ENCODE measurements around the gene ATP10B.

ATP10B gene

DNA sequence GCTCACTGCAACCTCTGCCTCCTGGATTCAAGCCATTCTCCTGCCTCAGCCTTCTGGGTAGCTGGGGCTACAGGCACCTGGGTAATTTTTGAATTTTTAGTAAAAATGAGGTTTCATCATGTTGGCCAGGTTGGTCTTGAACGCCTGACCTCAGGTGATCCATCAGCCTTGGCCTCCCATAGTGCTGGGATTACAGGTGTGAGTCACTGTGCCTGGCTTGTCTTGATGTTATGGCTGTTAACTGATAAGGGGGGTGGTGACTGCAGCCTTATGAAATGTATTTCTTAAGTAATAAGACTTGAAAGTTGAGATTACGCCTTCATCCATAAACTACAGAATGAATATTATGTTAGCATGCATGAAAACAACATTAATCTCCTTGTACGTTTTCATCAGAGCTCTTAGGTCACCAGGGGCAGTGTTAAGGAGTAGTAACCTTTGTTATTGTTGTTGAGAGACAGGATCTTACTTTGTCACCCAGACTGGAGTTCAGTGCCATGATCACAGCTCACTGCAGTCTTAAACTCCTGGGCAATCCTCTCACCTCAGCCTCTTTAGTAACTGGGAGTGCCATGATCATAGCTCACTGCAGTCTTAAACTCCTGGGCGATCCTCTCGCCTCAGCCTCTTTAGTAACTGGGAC, 148.3 kb downstream of the ATP10B start:
- no peak for TF ChIP-seq CTCF (IDR thresholded peaks at IDR 0.05; ENCODE audit: low read depth, low read length, missing control alignments)

DNA sequence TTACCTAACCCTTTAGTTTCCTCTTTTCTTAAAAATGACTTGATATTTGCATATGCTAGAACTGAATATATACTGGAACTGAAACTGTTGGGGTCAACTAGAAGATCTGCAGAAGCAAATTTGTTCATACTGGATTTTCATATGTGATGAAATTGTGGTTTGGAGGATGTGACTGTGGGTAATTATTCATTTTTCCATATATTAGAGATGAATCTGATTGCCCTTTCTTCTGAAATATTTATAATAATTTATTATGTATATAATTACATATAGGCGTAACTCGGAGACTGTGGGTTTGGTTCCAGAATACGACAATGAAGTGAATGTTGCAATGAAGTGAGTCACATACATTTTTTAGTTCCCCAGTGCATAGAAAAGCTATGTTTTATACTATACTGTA, 149.1 kb downstream of the ATP10B start:
- TF ChIP-seq CTCF (IDR thresholded peaks at IDR 0.05; ENCODE audit: low read depth, low read length, missing control alignments): no peak
- no peak overlapping the region for H3K4me3 ChIP-seq (replicated peaks; ENCODE audit: low read depth, low read length)
- DNase-seq (ENCODE audit: extremely low read depth, low read depth): no peak

More for the DNA sequence above, 148.3 kb downstream of the ATP10B start:
- no peak for DNase-seq (ENCODE audit: extremely low read depth, low read depth)
- H3K4me3 ChIP-seq (replicated peaks; ENCODE audit: low read depth, low read length): no peak overlapping the region

- TF ChIP-seq CTCF (IDR thresholded peaks at IDR 0.05; ENCODE audit: low read depth, low read length, missing control alignments): no peak
- no peak for DNase-seq (ENCODE audit: extremely low read depth, low read depth)
- no peak overlapping the region for H3K4me3 ChIP-seq (replicated peaks; ENCODE audit: low read depth, low read length)
These were observed 149.7 kb downstream of the ATP10B start for GRCh38 chr5:160702311-160702803.

DNA sequence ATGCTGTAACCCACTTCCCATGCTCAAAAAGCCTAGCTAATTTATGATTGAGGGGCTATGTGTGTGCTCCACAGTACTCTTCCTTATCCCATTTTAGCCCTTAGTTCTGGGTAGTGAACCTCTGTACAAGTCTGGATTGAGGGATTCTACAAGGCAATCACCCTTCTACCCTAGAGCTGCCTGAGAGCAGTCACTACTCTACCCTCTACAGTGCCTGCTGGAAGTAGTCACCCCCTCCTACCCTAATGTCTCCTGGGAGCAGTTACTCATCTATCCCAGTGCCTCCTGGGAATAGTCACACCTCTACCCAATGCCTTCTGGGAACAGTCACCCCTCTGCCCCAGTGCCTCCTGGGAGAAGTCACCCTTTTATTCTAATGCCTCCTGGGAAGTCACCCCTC, 150.6 kb downstream of the ATP10B start:
- TF ChIP-seq CTCF (IDR thresholded peaks at IDR 0.05; ENCODE audit: low read depth, low read length, missing control alignments): no peak
- no peak for DNase-seq (ENCODE audit: extremely low read depth, low read depth)

DNA sequence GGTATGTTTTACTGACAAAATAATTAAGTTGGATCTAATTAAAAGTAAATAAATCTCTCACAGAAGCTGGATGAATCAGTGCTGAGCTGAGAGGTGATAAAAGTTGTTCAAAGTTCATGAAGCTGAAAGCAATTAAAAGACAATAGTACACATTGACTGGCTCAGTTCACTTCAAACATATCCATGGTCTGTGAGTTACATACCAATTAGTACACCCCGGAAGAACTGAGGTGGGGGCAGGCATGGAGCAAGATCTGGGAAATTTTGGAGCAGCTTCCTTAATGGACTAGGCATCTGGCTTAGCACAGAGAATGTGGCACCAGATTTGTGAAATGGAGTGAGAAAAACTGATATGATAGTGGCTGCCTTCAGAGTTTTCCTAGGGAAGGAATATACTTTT, 152.7 kb downstream of the ATP10B start:
- H3K4me3 ChIP-seq (replicated peaks; ENCODE audit: low read depth, low read length): no peak overlapping the region
- DNase-seq (ENCODE audit: extremely low read depth, low read depth): no peak
- TF ChIP-seq CTCF (IDR thresholded peaks at IDR 0.05; ENCODE audit: low read depth, low read length, missing control alignments): no peak

More for the DNA sequence above, 150.6 kb downstream of the ATP10B start:
- H3K4me3 ChIP-seq (replicated peaks; ENCODE audit: low read depth, low read length): no peak overlapping the region

- TF ChIP-seq CTCF (IDR thresholded peaks at IDR 0.05; ENCODE audit: low read depth, low read length, missing control alignments): no peak
- H3K4me3 ChIP-seq (replicated peaks; ENCODE audit: low read depth, low read length): no peak overlapping the region
- no peak for DNase-seq (ENCODE audit: extremely low read depth, low read depth)
These were observed 154.7 kb downstream of the ATP10B start for GRCh38 chr5:160697281-160697680.

- no peak overlapping the region for H3K4me3 ChIP-seq (replicated peaks; ENCODE audit: low read depth, low read length)
- DNase-seq (ENCODE audit: extremely low read depth, low read depth): no peak
- TF ChIP-seq CTCF (IDR thresholded peaks at IDR 0.05; ENCODE audit: low read depth, low read length, missing control alignments): no peak
These were observed 157.1 kb downstream of the ATP10B start for GRCh38 chr5:160694896-160695295.
